AG08396 (cell line): Measurements from ENCODE around the gene TMEM115.
"Not testable (repeated sequence)": the region's sequence is repeated elsewhere in the genome, so short reads cannot be mapped to it uniquely, and the experiment has no call there.

Source experiments
- DNase-seq: peaks from one replicate; pipeline ENCODE4 v3.0.0; 2012; ENCODE audit warnings: low spot score, mixed read lengths

Gene TMEM115

GRCh38 chr3:50317300-50317699 lies 42.0 kb downstream of the TMEM115 start:
- no peak for DNase-seq

- no peak for DNase-seq
Measured at GRCh38 chr3:50316657-50317242, 42.6 kb downstream of the TMEM115 start.

- DNase-seq = no peak
Measured at GRCh38 chr3:50314816-50315215, 44.5 kb downstream of the TMEM115 start.

GRCh38 chr3:50314342-50314741 lies 45.0 kb downstream of the TMEM115 start:
- DNase-seq = no peak

GRCh38 chr3:50312041-50312440 lies 47.3 kb downstream of the TMEM115 start:
- DNase-seq = not testable (repeated sequence)
